K562 (cell line): ENCODE results near the gene CDC37.
A peak's percentile ranks its signal among the peaks of the same experiment; 100 is the strongest.

Source experiments
- ADNP ChIP-seq: fragments of 200-800 bp; sonication (Bioruptor generic); IDR thresholded peaks from 2 replicates; pipeline ENCODE4 v1.6.1; 2016; ENCODE audit warnings: missing genetic modification characterization, missing compliant biosample characterization
- ATF3 ChIP-seq, 2 experiments: fragments of 450-650 bp in 1 of 2; sonication (generic) in 1 of 2; formaldehyde crosslinking in 1 of 2; IDR thresholded peaks in 1 of 2; conservative IDR thresholded peaks in 1 of 2; 2 replicates each; pipeline versions ENCODE4 v1.6.1 to v1.8.1; 2016 to 2023; ENCODE audit warnings: mild to moderate bottlenecking in 2 of 2, moderate library complexity in 2 of 2, inconsistent platforms in 1 of 2, missing genetic modification reagents in 1 of 2
- BRCA1 ChIP-seq, 2 experiments: fragments of 450-650 bp in 1 of 2; sonication (generic) in 1 of 2; formaldehyde crosslinking in 1 of 2; IDR thresholded peaks; 2 replicates each; pipeline versions ENCODE4 v1.5.0 to v1.6.1; 2017 to 2020; ENCODE audit warnings: mild to moderate bottlenecking in 1 of 2, missing genetic modification reagents in 1 of 2
- CBX2 ChIP-seq: fragments of 200-600 bp; sonication (generic); IDR thresholded peaks from one replicate; pipeline ENCODE4 v1.6.1; 2012; ENCODE audit warnings: mild to moderate bottlenecking, low read length, inconsistent platforms; ENCODE audit not compliant: insufficient read depth, poor library complexity, severe bottlenecking
- CEBPB ChIP-seq: fragments of 450-650 bp; IDR thresholded peaks from 2 replicates; pipeline ENCODE4 v1.6.1; 2016; ENCODE audit warnings: missing genetic modification characterization, missing compliant biosample characterization
- CTCF ChIP-seq, 3 experiments: IDR thresholded peaks in 2 of 3; conservative IDR thresholded peaks in 1 of 3; 2 replicates each; pipeline ENCODE4 v1.5.1; 2011 to 2012; ENCODE audit warnings: low read length in 3 of 3, mild to moderate bottlenecking in 3 of 3, control low read depth in 2 of 3, improper control_type of control experiment in 1 of 3, inconsistent platforms in 1 of 3, low read depth in 1 of 3, mixed read lengths in 1 of 3, moderate library complexity in 1 of 3; ENCODE audit not compliant: insufficient read depth in 2 of 3
- DLX4 ChIP-seq: fragments of 250-450 bp; sonication (Bioruptor Pico); IDR thresholded peaks from 2 replicates; pipeline ENCODE4 v1.6.1; 2021; ENCODE audit warnings: mild to moderate bottlenecking
- EP300 ChIP-seq: IDR thresholded peaks from 2 replicates; pipeline ENCODE4 v1.6.1; 2012; ENCODE audit warnings: low read length, improper control_type of control experiment
- FOXK1 ChIP-seq: sonication (generic); formaldehyde crosslinking; IDR thresholded peaks from 2 replicates; pipeline ENCODE4 v1.8.0; 2022; ENCODE audit warnings: missing genetic modification reagents, mild to moderate bottlenecking, borderline replicate concordance
- HDGF ChIP-seq: fragments of 450-650 bp; IDR thresholded peaks from 2 replicates; pipeline ENCODE4 v1.6.1; 2016
- MBD2 ChIP-seq: sonication (generic); IDR thresholded peaks from 2 replicates; pipeline ENCODE4 v1.6.1; 2016; ENCODE audit warnings: low read depth, borderline replicate concordance
- SREBF2 ChIP-seq: sonication (generic); formaldehyde crosslinking; IDR thresholded peaks from 2 replicates; pipeline ENCODE4 v1.4.0; 2020; ENCODE audit warnings: mild to moderate bottlenecking, missing genetic modification reagents
- ZNF274 ChIP-seq: IDR thresholded peaks from 2 replicates; pipeline ENCODE4 v1.6.1; 2011; ENCODE audit warnings: low read depth, mild to moderate bottlenecking, low read length, moderate library complexity, borderline replicate concordance

- TF ChIP-seq ZNF274 (no peak), SREBF2 (no peak), FOXK1 (CRISPR knock-in tag) (no peak), CTCF (IDR thresholded peaks at IDR 0.05 in 2 of 3, conservative IDR thresholded peaks at IDR 0.05 in 1 of 3; ENCODE audit: insufficient read depth in 2 of 3, low read depth in 1 of 3, low read length in 3 of 3) (no peak), DLX4 (no peak), CEBPB (no peak), HDGF (no peak), BRCA1 (IDR thresholded peaks at IDR 0.05) (no peak), BRCA1 (CRISPR knock-in tag; IDR thresholded peaks at IDR 0.05) (no peak), EP300 (no peak), ATF3 (IDR thresholded peaks at IDR 0.05) (peak; percentile 90), ATF3 (CRISPR knock-in tag; conservative IDR thresholded peaks at IDR 0.05) (no peak; the same call in 1 of the 2 replicates), MBD2 (peak; percentile 55; the same call in 1 of the 2 replicates), CBX2 (no peak), ADNP (tag) (no peak)
These were observed at the start of gene CDC37 for GRCh38 chr19:10403137-10404021.
